Thoracic aorta (tissue), 2 donors: ENCODE data around the gene KRT86. TPM values are rescaled to one million over a fixed set of nuclear protein-coding genes. Genes with fewer than 3 reads are reported as not detected.
A peak's percentile ranks its signal among the peaks of the same experiment; 100 is the strongest.

Source experiments
- ATAC-seq: fragments of 150-250 bp; one replicate; pipeline ENCODE4 v1.8.0; 2017; ENCODE audit warnings: low read depth; ENCODE audit not compliant: insufficient number of reproducible peaks, low FRiP score
- DNase-seq: peaks from one replicate; pipeline ENCODE4 v3.0.0-alpha.2; 2020; ENCODE audit warnings: low spot score
- H3K27ac ChIP-seq, 2 donors: fragments of 200-600 bp; sonication (generic); 1 replicate in 1 of 2; 2 replicates in 1 of 2; pipeline ENCODE4 v1.5.1; 2016; ENCODE audit warnings: mild to moderate bottlenecking in 2 of 2, moderate library complexity in 2 of 2
- H3K27me3 ChIP-seq: fragments of 200-600 bp; sonication (generic); replicated peaks from 2 replicates; pipeline ENCODE4 v1.6.0; 2016; ENCODE audit warnings: mild to moderate bottlenecking; ENCODE audit not compliant: insufficient read depth
- H3K36me3 ChIP-seq: fragments of 200-600 bp; sonication (generic); one replicate; pipeline ENCODE4 v1.5.1; 2016
- H3K4me1 ChIP-seq, 2 donors: fragments of 200-600 bp; sonication (generic); 1 replicate in 1 of 2; 2 replicates in 1 of 2; pipeline versions ENCODE4 v1.5.1 to v1.6.0; 2016; ENCODE audit warnings: low read depth in 2 of 2, mild to moderate bottlenecking in 1 of 2; ENCODE audit not compliant: control insufficient read depth in 1 of 2
- H3K4me3 ChIP-seq: fragments of 200-600 bp; sonication (generic); 2 replicates; pipeline ENCODE4 v1.5.1; 2016; ENCODE audit warnings: mild to moderate bottlenecking
- H3K9me3 ChIP-seq: fragments of 200-600 bp; sonication (generic); 2 replicates; pipeline ENCODE4 v1.5.1; 2016
- CTCF ChIP-seq: fragments of 200-600 bp; sonication (generic); IDR thresholded peaks from one replicate; pipeline ENCODE4 v1.5.1; 2019; ENCODE audit warnings: antibody characterized with exemption
- total RNA-seq, 2 donors: library from RNA; depleted of rRNA; stranded (reverse); fragments of >200 nt; gene quantifications; one replicate each; pipeline versions ENCODE4 v1.1.0 to v1.2.3, GENCODE V29; 2016

KRT86 gene
- total RNA-seq, 2 donors from 2014 or later, result 9.3 TPM; not detected in 1

GRCh38 chr12:52278575-52279421 is 4.4 kb downstream of the KRT86 start:
- Histone ChIP-seq H3K4me3 (peak overlapping the region; percentile 62), H3K9me3 (no peaks in the 10 kb centered on the region), H3K36me3 (no peaks in the 10 kb centered on the region), H3K27me3 (no peaks in the 10 kb centered on the region), H3K27ac (peak overlapping the region in 1 of 2 donors; percentile 73), H3K4me1 (peaks cover 20 to 33% of the 10 kb centered on the region in 2 donors)
- TF ChIP-seq CTCF, result peak; percentile 99
- DNase-seq (no peak), ATAC-seq (peak; percentile 39)

GRCh38 chr12:52279422-52280318 is 5.2 kb downstream of the KRT86 start:
- Histone ChIP-seq H3K36me3 (no peaks in the 10 kb centered on the region), H3K4me1 (peaks cover 20 to 33% of the 10 kb centered on the region in 2 donors), H3K9me3 (no peaks in the 10 kb centered on the region), H3K4me3 (no peak overlapping the region), H3K27ac (peak overlapping the region; percentile 73 to 78), H3K27me3 (no peaks in the 10 kb centered on the region)
- ATAC-seq (no peak), DNase-seq (no peak)
- no peak for TF ChIP-seq CTCF

DNA sequence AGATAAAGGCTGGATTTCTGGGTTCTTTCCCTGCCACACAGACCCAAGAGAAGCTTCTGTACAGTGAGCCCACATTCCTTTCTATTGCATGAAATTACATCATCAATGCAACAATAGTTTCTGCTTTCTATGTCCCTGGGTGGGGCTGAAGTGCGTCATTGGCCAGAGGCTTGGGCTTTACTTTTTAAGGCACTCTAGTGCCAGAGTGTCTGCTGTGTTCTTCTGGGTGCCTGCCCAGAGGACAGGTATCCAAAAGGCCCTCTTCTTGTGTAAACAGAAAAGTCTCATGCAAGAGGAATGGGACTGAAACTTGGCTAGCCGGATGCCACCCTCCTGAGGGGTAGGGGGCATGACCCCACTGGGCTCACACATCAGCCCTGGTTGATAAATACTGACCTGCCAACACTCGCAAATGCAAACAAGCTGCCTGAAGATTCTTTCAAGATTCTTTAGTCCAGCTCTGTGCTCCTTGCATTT is 5.9 kb downstream of the KRT86 start:
- ATAC-seq (peak; percentile 65), DNase-seq (peak; percentile 17)
- Histone ChIP-seq H3K4me3 (no peak overlapping the region), H3K4me1 (peaks cover 20 to 33% of the 10 kb centered on the region in 2 donors), H3K9me3 (no peaks in the 10 kb centered on the region), H3K27me3 (no peaks in the 10 kb centered on the region), H3K27ac (peak overlapping the region; percentile 73 to 78), H3K36me3 (no peaks in the 10 kb centered on the region)
- TF ChIP-seq CTCF, result no peak

DNA sequence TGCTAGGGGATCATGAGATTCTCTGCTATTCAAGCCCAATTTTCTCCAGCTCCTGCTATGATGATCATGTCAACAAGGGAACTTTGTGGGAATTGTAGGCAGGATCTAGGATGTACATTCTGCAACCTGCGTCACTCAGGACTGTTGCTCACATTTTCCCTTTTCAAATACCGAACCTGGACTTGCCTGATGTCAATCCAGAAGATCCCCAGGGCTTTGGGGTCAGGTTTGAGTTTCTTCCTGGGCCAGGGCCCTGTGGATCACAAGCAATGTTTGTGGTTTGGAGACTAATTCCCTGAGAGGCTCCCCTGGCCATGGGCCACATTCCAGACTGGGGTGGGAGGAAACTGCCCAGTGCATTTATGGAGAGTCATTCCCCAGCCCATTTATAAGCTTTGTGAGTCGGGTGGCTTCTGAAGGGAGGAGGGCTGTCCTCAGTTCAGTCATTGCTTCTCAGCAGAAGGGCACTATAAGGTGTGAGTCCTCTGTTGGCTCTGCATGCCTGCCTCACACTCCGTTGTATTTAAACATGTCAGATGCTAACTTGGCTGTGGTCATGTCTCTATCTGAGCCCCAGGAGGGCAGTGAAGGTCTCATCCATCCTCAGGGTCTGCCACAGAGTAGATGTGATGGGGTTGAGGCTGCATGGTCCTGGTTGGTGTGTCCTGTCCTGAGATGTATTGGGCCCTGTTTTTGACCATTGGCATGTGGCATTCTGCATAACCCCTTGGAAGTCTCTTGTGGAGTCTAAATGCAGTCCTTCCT is 6.5 kb downstream of the KRT86 start:
- DNase-seq (no peak), ATAC-seq (peak; percentile 23)
- TF ChIP-seq CTCF, result no peak
- peak overlapping the region; percentile 73 to 78 for H3K27ac ChIP-seq
- H3K36me3 ChIP-seq, result no peaks in the 10 kb centered on the region
- no peaks in the 10 kb centered on the region for H3K27me3 ChIP-seq
- H3K9me3 ChIP-seq, result no peaks in the 10 kb centered on the region
- peaks cover 20 to 33% of the 10 kb centered on the region in 2 donors for H3K4me1 ChIP-seq
- H3K4me3 ChIP-seq, result no peak overlapping the region
